GM23338 (cell line): Measurements from ENCODE around the gene ARHGAP28.

Source experiments
- CREB1 ChIP-seq: fragments of 250-450 bp; sonication (Bioruptor Pico); IDR thresholded peaks from 2 replicates; pipeline ENCODE4 v1.5.0; 2020; ENCODE audit warnings: low read depth, mild to moderate bottlenecking, moderate library complexity
- CTCF ChIP-seq, 2 experiments: fragments of 200-600 bp in 1 of 2; sonication (generic) in 1 of 2; conservative IDR thresholded peaks; 2 replicates each; pipeline versions ENCODE4 v1.5.1 to v1.6.1; 2016 to 2017; ENCODE audit warnings: antibody characterized with exemption in 2 of 2, low read depth in 2 of 2, mild to moderate bottlenecking in 2 of 2, moderate library complexity in 1 of 2
- ETS1 ChIP-seq: IDR thresholded peaks from 2 replicates; pipeline ENCODE4 v1.6.1; 2016; ENCODE audit warnings: antibody characterized with exemption
- POLR2AphosphoS5 ChIP-seq: IDR thresholded peaks from 2 replicates; pipeline ENCODE4 v1.6.1; 2016; ENCODE audit warnings: antibody characterized with exemption, low read depth

- TF ChIP-seq CREB1 (no peak), ETS1 (no peak), POLR2AphosphoS5 (no peak), CTCF (conservative IDR thresholded peaks at IDR 0.05; ENCODE audit: low read depth in 2 of 2) (no peak)
These were observed 227.5 kb downstream of the ARHGAP28 start for GRCh38 chr18:6956999-6957398.
